HG02938 (cell line): ENCODE results near the gene CLMP.
A peak's percentile ranks its signal among the peaks of the same experiment; 100 is the strongest.

Source experiments
- ATAC-seq: cut with Tn5 transposase; IDR thresholded peaks from one replicate; pipeline ENCODE4 v1.9.1; 2021; ENCODE audit warnings: mild to moderate bottlenecking, moderate library complexity; ENCODE audit not compliant: unreplicated experiment

Gene CLMP

GRCh38 chr11:123195188-123196059 lies at the start of gene CLMP:
Gene CLMP, minus strand, starts transcription at chr11:123195248. Its CDS starts 308 bp downstream, at chr11:123194940.
- no peak for ATAC-seq

- ATAC-seq: no peak
These were observed 47.0 kb upstream of the CLMP start for GRCh38 chr11:123241874-123242543.

DNA sequence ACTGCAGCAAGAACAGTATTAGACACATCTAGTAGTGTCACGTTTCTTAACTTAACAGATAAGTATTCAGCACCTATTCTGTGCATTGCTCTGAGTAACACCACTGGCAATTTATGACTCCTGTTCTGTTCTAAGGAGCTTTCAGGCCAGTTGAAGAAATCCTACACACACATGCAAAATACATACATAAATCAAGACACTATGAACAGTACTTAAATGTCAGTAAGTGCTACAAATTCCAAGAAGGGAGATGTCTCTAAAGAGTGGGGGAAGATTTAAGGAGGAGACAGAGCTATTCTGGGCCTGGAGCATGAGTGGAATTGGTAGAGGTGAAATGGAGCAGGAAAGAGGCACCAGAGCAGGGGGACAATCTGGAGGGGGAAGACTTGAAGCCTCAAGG lies 46.2 kb upstream of the CLMP start:
- ATAC-seq: no peak

DNA sequence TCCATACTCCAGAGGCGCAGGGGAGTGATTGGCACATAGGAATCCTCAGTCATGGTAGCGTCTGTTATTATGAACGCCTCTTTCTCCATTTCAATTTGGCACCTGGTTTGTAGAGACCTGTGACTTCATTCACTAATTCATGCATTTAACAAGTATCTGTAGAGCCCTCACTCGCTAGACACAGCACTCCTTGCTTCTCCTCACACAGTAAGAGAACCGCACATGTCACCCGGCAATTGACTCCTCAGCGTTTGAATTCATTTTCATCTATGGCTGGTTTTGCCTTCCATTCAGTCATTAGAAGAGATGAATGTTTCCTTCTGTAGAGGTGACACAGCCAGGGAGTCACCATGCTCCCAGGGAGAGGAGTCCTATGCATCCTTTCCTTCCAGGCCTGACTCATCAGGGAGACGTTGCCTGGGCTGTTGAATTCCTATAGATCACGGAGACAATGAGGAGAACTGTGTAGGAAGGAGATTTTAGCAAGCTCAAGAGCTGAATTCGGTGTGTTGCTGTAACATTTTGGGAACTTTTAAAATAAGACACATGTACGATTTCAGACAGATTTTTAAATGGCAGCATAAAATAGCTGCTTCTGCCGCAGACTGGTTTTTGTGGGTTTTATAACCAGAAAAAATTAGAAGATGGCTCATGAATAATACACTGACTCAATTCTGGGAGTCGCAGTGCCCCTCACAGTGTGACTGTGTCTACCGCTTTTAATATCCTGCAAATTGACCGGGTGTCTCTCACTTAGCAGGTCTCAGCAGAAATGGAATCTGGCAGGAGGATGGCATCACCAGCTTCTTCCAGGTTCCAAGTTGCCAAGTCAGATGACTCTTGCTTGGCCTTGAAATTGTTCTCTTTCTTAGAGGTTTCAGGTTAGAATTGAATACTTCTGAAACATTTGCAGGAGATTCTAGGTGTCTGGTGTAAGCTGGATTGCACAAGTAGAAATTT lies 44.4 kb upstream of the CLMP start:
- ATAC-seq: no peak

DNA sequence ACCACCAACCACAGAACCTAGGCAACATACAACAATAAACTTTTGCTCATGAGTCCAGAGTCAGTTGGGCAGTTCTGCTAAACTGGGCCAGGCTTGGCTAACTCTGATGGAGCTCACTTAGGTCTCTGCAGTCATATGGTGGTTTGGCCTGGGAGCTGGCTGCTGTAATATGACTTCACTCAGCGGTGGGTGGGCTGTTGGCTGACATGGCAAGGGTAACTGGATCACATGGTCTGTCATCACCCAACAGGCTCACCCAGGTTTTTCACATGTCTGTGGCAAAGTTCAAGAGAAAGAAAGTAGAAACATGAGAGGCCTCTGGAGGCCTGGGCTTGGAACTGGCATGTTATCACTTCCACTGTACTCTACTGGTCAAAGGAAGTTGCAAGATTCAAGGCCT lies 43.2 kb upstream of the CLMP start:
- no peak for ATAC-seq

DNA sequence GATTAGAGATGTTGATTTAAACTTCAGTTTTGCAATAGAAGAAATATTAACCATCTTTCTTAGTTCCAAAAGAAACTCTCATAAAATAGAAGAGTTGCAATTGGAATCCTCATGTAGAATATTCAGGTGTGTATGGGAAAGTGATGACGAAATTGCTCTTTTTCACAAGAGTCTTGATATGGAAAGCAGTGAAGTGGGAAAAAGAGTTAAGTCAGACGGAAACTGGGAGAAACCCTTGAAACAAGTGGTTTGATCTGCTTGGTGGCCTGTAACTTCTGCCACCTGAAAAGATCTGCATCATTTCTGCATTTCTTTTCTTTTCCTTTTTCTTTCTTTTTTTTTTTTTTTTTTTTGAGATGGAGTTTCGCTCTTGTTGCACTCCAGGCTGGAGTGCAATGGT lies 41.8 kb upstream of the CLMP start:
- ATAC-seq: no peak

- no peak for ATAC-seq
These were observed 40.7 kb upstream of the CLMP start for GRCh38 chr11:123235656-123236261.

GRCh38 chr11:123235117-123235655 lies 40.1 kb upstream of the CLMP start:
- no peak for ATAC-seq

DNA sequence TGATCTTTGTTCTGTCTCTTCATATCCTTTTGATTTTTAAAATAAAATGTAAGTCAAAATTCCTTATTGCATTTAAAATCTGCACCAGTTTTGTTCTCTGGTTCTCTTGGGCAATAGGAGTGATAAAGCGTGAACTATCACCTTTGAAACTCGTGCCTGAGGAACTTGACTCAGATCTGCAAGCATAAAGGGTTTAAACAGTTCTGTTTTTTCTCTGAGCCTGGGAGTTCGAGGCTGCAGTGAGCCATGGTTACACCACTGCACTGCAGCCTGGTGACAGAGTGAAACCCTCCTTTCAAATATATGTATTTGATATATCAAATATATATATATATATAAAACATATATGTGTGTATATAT lies 38.9 kb upstream of the CLMP start:
- ATAC-seq: no peak

DNA sequence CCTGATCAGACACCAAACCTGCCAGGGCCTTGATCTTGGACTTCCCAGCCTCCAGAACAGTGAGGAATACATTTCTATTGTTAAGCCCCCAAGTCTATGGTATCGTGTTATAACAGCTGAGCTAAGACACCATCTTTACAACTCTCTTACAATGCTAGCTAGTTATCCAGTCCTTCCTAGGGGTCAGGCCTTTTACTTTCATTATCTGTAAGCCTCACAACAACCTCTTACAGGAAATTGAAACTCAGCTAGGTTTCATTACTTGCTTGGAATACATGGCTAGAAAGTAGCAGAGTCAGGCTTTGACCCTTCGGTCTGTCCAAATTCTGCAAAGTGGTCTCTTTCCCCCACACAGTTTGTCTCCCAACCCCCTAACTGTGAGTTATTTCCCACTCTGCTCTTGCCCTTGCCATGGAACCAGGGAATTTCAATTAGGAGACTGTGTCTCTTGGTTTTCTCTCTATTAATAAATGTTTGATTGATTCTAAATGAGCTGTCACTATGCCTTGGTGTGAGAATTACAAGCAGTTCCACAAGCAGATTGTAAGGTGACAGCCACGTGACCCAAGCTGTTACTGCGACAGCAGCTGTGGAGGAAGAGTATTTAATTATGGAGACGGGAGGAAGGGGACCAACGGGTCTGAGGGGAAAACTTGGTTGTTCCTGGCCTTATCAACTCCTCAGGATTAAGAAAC lies 38.4 kb upstream of the CLMP start:
- peak; percentile 91 for ATAC-seq

- no peak for ATAC-seq
These were observed 36.7 kb upstream of the CLMP start for GRCh38 chr11:123231777-123232176.

GRCh38 chr11:123231256-123231655 lies 36.2 kb upstream of the CLMP start:
- no peak for ATAC-seq

DNA sequence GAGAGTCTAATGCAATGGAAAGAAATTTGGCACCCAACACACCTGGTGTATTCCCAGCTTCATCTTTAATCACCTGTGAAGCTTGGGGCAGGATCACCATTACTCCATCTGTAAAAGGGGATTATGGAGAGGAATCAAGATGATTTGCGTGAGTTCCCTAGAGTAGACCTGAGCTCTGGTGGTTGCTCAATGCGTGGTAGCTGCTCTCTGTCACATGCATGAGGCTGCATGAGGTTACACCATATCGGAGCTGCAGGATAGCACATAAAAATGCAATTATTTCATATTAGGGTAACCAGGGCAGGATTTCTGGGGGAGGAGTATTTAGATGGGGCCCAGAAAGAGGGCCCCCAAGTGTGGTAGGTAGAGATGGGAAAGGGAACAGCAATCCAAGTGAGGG lies 35.3 kb upstream of the CLMP start:
- ATAC-seq: no peak

GRCh38 chr11:123228496-123229163 lies 33.6 kb upstream of the CLMP start:
- no peak for ATAC-seq

DNA sequence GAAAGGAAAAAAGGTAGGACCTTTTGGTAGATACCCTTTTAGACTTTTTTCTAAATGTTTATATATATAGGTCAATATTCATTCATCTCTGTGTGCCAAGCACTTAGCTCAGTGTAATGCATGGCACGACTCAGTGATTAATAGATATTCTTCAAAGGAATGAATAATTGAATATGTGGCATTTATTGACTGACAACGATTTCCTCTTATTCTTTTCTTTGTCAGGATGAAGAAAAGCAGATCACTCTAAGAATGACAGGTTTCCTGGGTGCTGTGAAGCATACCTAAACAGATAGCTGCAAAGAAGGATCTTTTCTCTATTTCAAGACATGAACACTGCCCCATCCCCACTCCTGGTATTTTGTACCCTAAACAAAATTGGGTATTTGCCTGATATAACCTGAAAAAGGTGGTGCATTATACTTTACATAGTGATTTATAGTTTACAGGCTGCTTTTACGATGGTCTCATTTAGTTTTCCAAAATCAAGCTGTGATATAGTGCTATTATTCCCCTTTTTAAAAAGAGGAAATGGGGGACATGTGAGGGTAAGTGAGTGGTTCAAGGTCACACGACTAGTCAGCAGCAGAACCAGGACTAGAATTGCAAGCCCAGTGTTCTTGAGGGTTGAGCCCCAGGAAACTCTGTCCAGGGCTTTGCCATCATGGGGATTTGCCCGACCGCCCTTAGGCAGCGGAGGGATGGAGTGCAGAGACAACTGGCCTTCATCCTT lies 32.9 kb upstream of the CLMP start:
- ATAC-seq: no peak

DNA sequence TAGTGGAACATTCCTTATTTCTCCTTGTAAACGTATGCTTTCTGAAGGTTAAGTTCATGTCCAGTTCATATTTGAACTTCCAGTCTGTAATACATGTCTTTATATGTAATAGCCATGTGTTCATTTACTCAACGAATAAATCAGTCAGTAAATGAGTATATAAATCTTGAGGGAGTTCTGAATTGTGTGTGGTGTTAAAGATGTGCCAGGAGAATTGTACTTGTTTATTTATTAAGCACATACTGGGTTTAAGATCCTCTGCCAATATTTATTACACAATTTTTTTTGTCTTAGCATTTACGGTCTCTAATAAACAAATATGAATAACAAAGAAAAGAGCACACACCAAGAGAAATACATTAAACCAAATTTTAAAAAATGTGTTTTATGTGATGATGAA lies 26.5 kb upstream of the CLMP start:
- ATAC-seq: no peak

- no peak for ATAC-seq
These were observed 26.1 kb upstream of the CLMP start for GRCh38 chr11:123221096-123221561.

DNA sequence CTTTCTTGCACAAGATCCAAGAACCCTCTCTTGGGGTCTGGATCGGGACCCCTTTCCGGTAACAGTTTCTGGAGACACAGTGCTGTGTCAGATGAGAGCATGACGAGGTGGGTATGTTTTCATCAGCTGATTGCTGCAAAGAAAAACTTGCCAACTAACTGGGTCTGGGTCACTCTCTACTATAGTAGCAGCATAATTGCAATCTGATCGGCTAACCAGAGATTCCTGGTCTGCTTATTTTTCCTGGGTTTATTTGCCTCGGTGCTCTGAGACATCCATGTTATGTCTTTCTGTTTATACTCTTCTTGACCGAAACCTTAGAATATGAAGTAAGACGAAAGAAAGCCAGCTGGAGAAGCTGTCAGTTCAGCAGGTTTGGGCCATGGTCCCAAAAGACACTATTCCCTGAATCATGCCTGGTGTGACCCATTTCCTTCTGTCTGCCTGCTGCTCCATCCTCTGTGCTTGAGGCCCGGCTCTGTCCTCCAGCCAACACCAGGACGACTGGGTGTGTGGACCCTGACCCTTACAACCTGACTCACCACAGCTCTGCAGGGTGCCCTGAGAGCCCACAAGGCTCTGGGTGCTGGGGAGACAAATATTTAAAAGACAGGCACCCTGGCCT lies 24.1 kb upstream of the CLMP start:
- ATAC-seq: no peak
